GM19324 (cell line): ENCODE measurements around the gene STYK1.
A peak's percentile ranks its signal among the peaks of the same experiment; 100 is the strongest.

Source experiments
- ATAC-seq: cut with Tn5 transposase; IDR thresholded peaks from one replicate; pipeline ENCODE4 v1.9.1; 2021; ENCODE audit warnings: mild to moderate bottlenecking, moderate library complexity; ENCODE audit not compliant: unreplicated experiment, low FRiP score

STYK1 gene, protein sequence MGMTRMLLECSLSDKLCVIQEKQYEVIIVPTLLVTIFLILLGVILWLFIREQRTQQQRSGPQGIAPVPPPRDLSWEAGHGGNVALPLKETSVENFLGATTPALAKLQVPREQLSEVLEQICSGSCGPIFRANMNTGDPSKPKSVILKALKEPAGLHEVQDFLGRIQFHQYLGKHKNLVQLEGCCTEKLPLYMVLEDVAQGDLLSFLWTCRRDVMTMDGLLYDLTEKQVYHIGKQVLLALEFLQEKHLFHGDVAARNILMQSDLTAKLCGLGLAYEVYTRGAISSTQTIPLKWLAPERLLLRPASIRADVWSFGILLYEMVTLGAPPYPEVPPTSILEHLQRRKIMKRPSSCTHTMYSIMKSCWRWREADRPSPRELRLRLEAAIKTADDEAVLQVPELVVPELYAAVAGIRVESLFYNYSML

DNA sequence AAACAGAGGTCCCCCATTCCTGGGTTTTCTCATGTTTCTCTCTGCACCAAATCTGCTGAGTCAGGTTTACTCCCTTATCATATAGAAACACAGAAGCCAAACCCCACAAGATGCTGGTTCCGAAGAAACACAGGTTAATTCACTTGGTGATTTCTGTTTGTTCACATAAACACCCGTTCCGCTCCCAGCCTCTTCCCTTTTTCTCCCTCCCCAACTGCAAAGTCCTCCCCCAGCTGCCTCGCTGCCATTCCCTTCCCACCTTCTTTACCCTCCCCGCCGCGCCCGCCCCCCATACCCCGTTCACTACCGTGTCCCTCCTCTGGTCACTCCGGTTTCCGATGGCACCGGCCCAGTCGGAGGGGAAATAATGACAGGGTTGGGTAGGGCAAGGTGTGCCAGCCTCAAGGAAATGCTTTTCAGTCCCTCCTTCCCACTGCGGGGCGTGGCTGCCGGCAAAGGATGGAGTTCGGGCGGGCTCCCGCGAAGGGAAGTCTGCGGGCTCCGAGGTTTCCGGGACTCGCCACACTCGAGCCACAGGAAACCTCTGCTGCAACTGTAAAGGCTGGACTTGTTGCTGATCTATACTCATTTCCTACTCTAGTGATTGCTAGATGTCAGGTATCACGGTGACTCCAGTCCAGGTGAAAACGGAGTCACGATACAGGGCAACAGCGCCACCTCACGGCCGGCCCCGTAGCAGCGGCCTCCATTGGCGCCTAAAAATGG lies at the start of gene STYK1:
TSS of gene STYK1 (minus strand) at position 394 of the 726 bp plus-strand sequence. CDS start 39,434 bp downstream, outside the sequence.
- no peak for ATAC-seq

DNA sequence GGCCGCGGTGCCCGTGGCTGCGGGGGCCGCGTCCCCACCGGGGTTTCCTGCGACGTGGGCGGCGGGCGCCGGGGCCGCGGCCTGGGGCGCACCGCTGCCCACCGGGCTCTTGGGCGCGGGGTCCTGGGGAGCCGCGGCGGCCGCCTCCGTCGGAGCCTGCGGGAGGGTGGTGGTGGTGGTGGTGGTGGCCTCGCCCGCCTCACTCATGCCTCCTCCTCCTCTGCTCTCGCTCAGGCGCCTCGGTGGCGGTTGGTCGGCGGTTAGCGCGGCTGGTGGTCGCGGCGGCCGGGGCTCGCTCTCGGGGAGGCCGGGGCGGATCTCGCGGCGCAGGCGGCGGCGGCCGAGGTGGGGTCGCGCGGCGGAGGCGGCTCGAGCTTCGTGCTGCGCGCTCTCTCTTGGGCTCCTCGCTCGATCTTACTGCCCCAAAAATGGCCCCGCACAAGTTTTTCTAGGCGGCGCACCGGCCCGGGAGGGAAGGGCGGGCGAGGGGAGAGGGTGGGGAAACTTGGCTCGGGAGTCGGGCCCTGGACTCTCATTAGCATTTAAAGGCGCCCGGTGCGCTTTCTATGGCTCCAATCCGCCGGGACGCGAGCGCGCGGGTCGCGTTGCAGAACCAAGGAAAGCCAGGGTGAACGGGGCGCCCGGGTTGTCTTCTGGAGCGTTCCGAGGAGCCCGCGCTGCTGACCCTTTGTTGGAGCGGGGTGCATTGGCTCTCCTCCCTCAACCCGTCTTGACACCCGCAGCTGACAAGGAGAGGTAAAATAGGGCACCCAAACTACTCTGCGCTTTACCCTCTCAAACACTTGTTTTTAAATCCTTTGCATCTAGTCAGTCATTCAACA lies 49.3 kb upstream of the STYK1 start, which contains the start of gene YBX3:
TSS of gene YBX3 (minus strand) at position 419 of the 842 bp plus-strand sequence. CDS start at position 207, 212 bp downstream.
- peak; percentile 59 for ATAC-seq

DNA sequence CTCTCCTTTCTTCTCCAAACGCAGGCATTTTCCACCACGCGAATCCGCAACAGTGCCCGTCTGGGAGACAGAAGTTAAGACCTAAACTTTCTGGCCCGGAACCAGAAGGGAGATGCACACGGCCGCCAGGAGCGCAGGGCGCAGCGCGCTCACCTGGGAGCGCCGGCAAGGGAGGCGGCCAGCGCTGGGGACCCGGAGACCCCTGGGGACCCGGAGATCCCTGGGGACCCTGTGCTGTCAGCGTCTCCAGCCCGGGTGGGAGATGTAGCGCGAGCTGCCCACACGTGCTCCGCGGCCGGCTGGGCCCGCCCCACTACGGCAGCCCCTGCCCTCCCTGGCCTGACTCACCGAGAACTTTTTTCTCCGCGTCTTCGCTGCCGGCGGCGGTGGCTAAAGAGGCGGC lies 48.7 kb upstream of the STYK1 start:
- peak; percentile 49 for ATAC-seq

DNA sequence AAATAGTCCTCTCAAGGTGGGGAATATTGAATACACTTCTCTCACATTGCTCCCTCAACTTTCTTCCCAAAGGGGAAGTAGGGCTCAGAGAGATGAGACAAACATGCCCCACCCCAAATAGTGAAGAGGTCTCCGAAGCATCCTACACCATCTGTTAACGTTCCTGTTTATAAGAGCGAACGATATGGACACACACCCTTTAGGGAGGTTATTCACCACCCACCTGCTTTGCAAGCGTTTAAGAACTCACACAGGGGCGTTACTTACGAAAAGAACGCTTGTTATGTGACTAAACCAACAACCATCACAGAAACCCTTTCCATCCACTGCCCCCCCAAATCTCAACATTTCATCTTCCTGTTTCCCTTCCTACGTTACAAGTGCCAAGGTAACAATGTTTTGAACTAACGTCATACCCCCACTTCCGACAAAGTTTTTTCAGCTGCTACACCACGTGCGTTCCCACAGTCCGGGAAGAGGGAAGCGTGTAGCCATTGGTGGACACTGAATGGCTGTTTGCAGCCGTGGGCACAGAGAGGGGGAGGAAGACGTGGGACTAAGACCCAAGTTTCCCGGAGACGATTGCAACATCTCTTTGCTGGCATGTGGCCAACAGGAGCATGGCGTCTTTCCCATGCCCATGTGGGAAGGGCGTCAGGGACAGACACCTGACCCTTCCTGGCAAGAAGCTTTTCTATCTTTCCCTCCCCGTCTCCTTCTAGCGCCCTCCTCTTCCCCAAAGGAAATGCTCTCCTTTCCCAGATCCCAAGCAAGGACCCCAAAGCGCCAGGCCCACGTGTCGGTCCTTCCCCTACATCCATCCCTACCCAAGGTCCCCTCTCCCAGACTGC lies 48.0 kb upstream of the STYK1 start:
- no peak for ATAC-seq

DNA sequence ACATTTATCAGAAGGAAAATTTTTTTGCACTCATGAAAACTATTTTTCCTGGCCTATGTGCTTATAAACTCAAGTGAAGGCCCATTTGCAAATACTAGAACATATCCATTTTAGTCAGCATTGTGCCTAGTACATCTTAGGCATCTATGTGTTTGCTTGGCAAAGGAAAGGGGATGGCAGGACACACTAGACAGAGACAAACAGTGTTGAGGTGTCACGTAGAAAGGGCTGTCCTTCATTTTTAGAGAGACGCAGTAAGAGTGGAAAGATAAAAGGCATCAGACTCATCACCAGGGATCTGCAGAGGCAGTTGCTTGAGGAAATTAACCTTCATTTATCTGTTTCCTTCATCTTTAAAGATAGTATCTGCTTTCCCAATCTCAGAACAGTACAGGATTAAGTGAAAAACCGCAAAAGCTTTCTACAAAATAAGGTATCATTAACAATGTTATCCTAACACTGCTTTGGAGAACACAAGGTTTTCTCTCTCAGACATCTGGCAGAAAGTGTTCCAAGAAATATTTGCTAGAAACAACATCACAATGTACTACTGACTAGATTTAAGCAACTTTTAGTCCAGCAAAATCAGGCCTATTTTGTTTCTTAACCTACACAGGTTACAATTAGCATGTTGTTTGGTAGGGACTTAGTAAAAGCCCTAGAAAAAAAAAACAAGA lies 47.3 kb upstream of the STYK1 start:
- ATAC-seq, result no peak

DNA sequence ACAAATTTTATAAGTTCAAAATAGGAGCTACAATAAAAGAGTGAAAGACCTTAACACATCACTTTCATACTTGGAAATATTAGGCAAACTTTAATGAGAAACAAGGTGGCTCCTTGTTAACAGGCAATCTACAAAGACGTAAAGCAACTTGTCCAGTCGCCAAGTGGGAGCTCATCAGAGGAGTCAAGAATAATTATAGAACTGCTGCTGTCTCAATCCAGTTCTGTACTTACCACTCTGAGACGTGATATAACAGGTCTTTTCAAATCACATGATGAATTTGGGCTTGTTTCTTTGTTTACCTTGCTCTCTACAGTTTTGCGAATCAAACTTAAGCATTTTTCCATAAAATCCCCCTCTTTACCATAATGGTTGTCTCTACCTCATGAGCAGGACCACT lies 45.6 kb upstream of the STYK1 start:
- ATAC-seq, result no peak

DNA sequence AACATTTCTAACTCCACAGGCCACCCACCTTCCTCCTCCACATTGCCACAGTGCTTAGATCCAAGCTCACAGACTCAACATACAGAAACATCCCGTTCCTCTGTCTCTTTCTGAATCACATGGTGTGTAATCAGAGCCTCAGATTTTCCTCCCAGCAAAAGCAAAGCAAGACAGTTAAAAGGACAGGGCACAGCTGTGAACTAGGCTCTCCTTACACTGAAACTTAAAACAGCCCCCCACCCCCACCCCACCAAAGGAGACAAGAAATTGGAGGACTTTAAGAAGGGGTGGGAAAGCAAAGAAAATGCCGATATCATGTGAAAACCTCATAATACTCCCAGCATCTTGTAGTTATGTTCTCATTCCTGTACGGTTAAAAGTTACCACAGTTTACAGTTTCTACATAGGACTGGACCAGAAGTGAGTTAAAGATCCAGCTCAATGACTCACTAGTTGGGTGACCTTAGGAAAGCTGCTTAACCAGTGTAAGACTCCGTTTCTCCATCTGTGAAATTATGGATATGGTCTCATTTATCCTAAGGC lies 44.5 kb upstream of the STYK1 start:
- no peak for ATAC-seq

DNA sequence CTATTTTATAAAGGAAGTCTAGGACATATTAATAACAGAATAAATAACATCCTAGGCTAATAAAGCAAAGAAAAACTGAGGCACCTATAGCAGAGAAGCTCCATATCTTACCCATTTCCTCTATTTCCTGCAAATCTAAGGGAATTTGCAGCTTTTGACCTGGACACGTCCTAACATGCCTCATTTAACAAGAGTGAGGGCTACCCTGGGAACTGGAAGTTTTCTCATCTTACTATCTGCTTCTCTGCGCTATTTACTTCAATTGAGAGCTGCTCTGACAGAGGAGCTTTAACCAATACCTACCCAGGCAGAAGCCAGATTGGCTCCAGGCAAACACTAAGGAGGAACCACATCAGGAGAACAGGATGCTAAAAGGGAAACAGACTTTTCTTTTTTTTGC lies 43.6 kb upstream of the STYK1 start:
- no peak for ATAC-seq

DNA sequence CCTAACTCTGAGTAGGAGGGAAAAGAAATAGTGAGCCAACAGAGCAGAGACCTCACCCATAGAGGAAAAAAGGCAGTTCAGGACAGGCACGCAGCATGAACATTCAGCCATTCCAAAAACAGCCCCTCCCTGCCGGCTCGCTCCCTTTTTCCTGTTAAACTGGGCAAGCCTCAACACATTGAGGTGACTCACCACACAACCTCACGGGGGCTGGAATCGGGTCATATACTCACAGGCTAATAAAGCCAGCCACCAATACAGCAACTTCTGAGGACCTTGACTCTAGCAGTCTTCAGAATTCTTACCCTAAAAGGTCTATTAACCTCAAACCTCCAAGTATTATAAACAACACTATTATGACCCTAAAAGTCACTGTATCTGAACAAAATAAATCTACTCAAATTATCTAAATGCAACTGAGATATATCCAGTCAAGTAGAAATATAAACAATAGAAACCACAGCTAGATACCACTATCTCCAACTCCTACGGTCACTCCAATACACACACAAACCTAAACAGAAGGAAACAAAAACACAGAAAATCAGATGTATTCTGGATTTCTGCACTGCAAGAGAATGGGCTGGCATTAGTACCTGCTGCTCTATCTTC lies 43.0 kb upstream of the STYK1 start:
- no peak for ATAC-seq

DNA sequence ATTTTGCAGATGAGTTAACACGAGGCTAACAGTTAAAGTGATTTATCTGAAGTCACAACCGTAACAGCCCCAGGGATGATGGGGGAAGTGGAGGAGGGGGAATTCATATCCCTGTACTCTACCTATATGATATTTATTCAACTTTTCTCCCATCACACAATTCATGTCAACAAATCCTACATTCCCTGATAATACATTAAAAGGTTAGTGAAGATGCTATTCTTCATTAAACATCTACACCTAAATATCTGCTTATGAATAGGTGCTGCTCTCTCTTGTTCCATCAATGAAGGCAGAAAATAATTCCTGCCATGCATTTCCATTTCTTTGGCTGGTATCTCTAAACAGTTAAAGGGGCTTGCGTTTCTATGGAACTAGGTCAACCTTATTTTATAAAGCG lies 42.4 kb upstream of the STYK1 start:
- ATAC-seq, result no peak

DNA sequence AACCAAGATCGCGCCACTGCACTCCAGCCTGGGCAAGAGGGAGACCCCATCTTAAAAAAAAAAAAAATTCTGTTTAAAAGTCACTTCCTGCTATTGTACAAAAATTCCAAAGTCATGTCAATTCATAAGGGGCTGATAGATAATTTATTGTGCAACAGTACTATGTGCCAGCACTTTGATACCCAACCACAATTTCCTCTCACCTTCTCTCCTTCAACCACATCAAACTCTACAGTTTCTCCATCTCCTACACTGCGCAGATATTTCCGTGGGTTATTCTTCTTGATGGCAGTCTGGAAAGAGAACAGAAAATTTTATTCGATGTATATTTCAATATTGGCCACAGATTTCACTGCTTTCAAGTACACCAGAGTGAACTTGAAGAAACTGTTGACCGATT lies 41.6 kb upstream of the STYK1 start:
- no peak for ATAC-seq

DNA sequence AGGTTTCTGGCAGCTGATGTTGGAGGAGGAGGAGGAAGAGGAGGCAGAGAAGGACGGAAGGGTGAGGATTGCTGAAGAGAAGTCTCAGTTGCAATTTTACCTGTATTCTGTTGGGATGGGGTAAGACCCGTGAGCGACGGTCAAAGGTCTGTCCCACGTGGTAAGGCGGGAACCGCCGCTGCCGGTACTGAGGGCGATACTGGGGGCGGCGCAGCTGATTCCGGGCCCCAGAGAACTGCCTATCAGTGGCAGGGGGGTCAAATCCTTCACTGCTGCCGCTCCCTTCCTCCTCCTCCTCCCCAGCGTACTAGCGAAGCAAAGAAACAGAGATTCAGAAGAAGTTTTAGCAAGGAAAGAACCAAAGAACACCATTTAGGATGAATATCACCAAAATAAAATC lies 36.0 kb upstream of the STYK1 start:
- ATAC-seq, result no peak

DNA sequence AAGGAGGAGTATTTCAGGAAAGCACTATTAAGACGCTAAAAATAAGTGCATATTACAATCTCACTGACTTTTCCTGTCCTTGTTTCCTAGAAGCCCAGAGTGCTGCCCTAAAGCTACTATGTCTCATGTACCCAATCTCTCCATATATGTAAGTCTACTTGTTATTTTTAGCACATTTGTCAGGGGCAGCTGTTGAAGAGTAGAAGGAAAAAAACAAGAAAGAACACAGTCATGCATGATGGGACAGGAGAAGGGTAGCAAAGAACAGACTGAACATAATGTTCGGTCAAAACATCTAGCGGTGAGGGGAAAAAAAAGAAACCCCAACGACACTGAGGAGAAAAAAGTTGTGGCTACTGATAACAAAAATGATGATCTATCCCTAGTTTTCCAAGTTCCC lies 35.0 kb upstream of the STYK1 start:
- ATAC-seq, result no peak

DNA sequence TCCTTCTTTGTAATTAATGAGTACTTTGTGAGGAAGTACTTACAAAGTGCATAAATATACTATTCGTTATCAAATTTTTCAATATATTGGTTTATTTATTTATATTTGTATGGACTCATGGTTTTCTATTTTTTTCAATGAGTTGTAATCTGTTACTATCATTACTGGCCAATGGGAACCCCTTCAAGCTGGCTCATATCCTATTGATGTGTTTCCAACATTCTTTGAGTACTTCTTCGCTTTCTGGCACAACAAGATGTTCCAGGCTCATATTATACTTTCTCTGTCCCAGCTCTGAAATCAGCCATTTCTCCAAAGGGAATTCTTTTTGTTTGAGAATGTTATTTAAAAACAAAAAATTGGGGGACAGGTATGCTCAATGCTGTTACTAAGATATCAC lies 31.8 kb upstream of the STYK1 start:
- ATAC-seq, result no peak

DNA sequence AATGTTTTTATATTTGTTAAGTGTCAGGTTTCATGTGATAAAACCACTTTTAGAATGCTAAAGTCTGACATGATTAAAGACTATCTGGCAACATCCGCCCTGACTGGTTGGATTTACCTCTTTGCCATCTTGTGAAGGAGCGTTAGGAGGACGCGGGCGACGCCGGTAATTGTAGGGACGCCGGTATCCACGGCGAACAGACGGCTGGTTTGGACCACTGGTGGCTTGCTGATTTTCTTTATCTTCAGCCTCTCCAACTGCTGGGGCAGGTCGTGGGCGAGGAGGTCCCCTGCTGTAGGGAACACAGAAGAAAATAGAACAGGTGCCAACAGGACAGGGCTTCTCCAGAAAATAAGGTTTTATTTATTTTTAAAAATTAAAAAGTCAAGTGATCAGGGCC lies 28.0 kb upstream of the STYK1 start:
- ATAC-seq, result no peak

DNA sequence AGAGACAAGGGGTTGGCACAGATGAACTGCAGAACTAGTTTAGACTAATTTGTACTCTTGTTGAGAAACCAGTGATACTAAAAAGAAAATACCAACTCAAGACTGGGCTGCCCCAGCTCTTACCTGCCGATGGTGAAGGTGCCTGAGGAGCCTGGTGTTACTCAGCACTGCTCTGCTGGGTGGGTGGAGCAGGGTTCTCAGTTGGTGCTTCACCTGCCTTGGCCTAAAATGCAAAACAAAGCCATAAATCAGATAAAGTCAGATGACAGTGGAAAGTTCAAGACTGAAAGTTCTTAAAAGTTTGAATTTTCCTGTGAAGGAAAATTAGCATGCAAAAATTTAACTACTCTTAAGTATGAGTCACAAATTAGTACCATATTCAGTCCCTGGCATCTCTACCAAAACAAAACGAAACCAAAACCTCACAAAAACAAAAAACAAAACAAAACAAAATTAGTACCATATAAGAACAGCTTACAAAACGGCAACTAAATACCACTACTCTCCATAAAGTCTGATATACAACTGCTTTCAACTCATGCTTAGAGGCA lies 27.4 kb upstream of the STYK1 start:
- ATAC-seq, result peak; percentile 78

DNA sequence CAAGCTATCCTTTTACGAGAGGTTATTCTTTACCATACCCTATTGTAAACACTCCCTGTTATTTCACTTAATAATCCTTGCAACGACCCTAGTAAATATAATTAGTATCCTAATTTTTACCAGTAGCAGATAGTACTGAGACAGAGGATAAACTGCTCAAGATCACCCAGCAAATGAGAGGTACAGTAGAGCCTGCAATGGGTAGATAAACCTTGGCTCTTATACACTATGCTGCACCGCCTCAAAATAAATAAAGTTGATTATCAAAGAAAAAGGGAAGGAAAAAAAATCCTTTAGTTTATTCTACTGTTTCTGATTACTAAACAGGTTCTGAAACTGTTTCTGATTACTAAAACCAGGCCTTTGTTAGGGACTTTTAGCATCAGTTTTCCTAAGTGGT lies 26.7 kb upstream of the STYK1 start:
- no peak for ATAC-seq

DNA sequence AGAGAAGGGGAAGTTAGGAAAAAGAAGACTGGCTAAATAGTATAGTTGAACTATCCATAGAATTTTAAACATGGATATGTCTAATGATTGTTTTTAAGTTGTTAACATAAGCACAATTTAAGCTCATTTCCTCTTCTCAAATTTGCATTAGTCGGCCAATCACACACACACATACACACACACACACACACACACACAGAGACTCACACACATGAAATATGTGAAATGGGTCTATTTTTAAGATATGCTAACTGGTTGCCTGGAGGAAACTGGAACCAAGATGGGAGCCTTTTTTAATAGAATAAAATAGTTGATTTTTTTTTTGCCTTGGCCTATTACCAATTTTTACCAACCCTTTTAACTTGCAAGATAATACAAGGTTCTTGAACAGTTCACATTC lies 24.0 kb upstream of the STYK1 start:
- no peak for ATAC-seq
